Muscle of back (tissue), 11 donors: ENCODE results near the gene KLF13. TPM values are rescaled to one million over a fixed set of nuclear protein-coding genes. Genes with fewer than 3 reads are reported as not detected.
A peak's percentile ranks its signal among the peaks of the same experiment; 100 is the strongest.

Experiments used
- DNase-seq, 3 donors: peaks; one replicate each; pipeline versions ENCODE4 v3.0.0 to v3.0.0-alpha.2; 2013
- polyA plus RNA-seq, 10 donors: library from polyadenylated mRNA; unstranded; fragments of 120-200 nt; gene quantifications; one replicate each; pipeline ENCODE4 v1.2.1, GENCODE V29; 2013; ENCODE audit not compliant: insufficient read length in 10 of 10

Gene KLF13
- polyA plus RNA-seq, 10 donors = 32.4 to 48.3 (median 36.5) TPM

GRCh38 chr15:31378363-31378903 is 51.8 kb downstream of the KLF13 start:
- DNase-seq = no peak

DNA sequence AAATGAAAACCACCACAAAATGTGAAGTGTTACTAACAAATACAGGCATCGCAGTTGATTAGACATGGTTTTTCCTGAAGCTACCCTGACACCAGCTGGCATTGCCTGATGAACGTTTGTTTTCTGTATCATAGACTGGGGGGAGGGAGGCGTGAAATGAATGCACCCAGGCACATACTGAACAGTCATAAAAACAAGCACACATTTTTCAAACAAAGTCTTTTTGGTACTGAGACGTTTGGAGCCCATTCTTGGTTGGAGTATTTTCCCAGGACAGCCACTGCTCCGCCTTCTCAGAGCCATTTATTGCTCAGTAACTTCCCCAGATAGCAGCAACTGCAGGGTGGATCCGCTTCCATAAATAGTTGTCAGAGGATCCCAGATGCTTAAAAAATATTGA is 52.4 kb downstream of the KLF13 start:
- no peak for DNase-seq

GRCh38 chr15:31379577-31379976 is 52.9 kb downstream of the KLF13 start:
- DNase-seq = no peak

DNA sequence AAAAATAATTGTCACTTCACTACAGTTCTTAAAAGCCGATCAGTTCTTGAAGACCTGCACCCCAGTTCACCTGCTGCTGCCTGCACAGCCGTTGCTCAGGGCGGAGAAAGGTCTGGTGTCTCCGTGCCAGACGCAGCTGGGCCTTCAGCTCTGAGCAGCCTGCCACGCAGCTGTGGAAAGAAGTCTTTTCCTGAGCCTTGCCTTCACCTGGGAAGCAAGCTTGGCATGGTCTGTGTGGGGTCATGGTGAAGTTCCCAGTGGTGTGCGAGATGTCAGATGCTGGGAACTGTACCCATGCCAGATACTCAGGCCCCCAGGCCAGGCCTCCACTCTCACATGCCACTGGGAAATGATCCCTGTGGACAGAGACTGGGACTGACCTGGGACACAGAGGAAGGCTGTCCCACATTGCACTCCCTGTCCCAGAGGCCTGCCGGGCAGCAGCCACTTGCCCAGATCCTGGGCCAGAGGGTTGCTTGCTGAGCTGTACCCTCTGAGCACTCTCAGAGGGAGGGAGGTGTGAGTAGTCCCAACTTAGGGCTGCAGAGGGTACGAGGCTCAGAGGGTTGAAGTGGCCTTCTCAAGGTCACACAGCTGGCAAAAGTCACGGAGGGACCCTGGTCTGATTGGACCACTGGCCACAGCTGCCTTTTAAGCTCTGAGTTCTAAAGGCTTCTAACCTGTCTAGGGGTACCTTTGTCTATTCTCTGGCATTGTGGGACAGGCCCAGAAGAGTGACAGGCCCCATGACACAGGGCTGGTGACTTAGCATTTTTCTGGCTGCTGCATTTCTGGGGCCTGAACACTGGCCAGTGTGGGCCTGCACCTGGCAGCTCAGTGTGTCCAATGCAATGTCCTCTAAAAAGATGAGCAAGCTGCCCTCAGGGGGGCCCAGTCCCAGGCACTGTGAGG is 55.4 kb downstream of the KLF13 start:
- DNase-seq = no peak

- no peak for DNase-seq
Observed at GRCh38 chr15:31382713-31383045, 56.0 kb downstream of the KLF13 start.

DNA sequence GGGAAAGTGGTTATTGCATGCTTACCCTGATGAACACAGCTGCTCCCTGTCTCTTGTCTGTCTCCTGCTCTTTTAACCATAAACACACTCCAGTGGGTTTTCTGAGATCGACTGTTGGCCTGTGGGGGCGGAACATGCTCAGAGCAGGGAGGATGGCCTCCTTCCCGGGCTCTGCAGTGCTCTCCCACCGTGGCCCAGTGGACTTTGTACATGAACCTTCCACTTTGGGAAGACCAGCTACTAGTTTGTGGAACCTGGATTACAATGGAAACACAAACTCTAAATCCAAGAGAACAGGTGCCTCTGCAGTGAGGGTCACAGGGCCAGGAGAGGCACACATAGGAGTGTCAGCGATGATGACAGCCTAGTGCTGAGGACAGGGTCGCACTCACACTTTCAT is 56.5 kb downstream of the KLF13 start:
- DNase-seq = no peak

DNA sequence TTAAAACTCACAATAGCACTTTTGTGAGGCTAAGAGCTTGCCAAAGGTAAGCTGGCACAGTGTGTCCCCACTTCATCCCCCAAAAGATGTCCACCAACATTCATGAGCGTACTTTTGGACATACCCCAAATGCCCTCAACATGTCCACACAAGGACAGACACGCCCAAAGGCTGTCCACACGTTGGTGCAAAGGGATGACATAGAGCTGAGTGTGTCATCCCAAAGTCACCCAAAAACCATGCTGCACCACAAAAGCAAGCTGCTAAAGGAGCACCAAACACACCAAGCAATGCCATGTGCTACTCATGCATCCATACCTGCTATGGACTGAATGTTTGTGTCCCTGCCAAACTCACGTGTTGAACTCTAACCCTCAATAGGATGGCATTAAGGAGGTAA is 57.9 kb downstream of the KLF13 start:
- DNase-seq = no peak

GRCh38 chr15:31385736-31386135 is 59.1 kb downstream of the KLF13 start:
- DNase-seq = no peak

DNA sequence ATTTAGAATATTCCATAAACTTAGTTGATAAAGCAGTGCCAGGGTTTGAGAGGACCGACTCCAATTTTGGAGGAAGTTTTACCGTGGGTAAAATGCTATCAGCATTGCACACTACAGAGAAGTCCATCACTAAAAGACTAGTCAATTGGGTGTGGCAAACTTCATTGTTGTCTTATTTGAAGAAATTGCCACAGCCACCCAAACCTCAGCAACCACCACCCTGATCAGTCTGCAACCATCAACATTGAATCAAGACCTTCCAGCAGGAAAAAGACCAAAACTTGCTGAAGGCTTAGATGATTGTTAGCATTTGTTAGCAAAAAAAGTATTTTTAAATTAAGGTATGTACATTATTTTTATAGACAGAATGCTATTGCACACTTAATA is 60.5 kb downstream of the KLF13 start:
- DNase-seq = no peak

- no peak for DNase-seq
Observed at GRCh38 chr15:31387479-31388118, 61.0 kb downstream of the KLF13 start.

DNA sequence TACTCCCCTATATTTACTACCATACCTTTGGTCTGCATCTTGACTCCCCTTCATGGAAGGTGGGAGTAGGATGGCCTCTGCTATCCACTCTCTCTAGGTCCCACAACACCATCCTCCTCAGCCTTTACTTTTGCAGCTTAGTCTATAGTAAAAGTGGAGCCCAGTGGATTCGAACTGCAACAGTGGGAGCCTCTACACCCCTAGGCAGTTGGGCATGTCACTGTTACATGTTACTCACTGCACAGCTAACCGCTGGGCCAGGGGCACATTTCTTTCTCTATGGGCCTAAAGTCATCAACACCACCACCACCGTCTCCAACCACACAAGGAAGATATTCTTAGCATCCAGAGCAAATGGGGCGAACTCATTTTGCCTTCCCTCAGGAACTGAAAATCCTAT is 62.9 kb downstream of the KLF13 start:
- no peak for DNase-seq

DNA sequence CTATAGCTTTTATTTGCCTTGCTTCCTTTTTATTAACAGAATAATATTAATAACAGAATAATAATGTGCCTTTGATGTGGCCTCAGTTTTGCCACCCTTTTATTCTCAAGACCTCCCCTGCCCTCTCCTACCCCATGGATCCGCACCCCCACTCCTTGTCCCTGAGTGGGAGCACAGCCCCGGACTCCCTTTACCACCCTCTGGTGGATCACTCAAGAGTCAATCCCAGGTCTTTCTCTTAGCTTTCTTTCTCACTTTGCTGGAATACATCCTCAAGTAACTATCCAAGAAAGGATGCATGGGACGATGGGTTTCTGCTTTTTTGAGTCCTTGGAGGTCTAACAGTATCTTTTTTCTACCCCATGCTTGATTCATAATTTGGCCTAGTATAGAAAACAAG is 63.4 kb downstream of the KLF13 start:
- no peak for DNase-seq

DNA sequence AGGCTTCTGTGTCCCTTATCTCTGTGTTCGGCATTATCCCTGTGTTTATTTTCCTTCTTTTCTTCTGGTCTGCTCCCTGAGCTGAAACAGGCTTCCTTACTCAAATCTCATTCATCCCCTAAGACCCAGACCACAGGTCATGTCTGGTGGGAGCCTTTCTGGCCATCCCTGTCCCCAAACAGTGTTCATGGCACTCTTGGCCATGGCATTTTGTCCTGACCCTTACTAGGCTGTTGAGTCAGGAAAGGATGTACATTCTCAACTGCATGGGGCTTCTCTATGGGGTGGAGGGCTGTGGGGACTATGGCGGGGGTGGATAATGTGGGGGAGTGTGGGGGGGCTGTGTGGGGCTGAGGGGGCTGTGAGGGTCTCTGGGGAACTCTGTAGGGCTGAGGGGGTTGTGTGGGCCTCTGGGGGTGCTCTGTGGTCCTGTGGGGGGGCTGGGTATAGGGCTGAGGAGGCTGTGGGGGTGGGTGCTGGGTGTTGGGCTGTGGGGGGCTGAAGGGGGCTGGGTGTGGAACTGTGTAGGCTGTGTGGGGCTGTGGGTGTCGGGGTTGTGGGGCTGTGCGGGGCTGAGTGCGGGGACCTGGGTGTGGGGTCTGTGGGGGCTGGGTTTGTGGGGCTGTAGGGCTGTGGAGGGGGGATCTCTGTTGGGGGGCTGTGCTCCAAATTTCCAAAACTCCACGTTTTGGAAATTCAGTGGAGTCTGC is 64.3 kb downstream of the KLF13 start:
- DNase-seq = no peak

DNA sequence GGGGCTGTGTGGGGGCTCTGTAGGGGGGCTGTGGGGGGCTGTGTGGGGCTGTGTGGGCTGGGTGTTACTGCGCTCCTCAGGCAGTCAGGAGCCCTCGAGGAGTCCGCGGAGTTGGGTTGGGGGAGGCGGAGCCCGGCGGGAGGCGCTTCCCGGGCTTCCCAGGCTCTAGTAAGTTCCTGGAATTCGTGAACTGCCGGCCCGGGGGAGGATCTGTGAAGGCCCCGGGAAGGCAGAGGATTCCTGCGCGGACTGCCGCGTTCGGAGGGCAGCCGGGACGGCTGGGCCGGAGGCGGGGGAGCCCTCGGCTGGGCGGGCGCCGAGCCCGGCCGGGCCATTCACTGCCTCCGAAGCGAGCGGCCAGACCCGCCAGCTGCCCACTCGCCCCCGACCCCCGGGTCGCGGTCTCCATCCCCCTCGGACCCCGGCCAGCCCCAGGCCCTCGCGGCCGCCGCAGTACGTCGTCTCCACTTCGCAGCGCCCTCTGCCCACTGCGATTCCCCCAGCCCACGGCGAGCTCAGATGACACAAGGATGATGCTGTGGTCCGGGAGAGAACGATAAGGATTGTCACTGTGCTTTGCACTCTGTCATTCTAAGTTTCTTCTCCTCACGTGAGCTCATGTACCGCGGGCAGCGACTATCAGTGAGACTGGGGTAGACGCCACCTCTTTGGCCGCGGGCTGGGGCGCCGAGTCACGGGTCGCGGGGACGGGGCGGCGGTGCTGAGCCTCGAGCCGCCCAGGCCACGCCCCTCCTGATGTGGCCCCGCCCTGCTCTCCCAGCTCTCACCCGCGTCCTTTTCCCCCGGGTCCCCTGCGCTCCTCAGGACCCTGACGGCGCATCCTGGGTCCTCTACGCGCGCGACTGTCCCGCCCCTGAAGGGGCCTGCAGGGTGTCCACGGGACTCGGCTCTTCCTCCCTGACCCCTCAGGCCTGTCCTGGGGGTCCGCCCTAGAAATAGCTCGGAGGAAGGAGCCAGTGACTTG is 65.3 kb downstream of the KLF13 start:
- peak in 2 of 3 donors; percentile 70 to 84 for DNase-seq

GRCh38 chr15:31392761-31393401 is 66.2 kb downstream of the KLF13 start:
- peak in 1 of 3 donors; percentile 36 for DNase-seq

DNA sequence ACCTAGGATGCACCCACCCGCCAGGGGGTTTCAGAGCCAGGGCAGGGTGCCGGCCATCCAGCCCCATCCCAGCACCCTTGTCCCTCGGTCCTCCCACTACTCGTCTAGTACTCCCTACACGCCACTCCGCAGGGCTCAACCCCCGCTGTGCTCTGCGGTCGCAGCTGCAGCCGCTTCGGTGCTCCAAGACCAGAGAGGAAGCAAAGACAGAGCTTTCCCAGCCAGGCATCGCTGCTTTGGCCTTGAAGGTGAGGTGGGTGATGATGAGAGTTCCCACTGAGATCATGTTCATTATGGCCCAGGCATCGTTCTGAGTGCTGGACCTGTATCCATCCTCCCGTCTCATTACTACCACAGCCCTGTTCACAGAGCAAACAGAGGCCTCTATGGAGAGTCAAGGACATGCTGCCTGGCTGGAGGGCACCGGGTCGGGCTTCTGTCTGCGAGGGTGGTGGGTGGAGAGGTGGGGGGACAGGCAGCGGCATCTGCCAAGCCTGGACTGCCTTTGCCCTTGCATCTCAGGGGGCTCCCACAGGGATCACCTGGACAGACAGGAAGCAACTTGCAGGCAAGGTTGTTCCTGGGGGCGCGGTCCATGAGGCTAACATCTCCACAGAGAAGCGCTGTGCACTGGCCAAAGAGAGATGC is 66.9 kb downstream of the KLF13 start:
- no peak for DNase-seq

DNA sequence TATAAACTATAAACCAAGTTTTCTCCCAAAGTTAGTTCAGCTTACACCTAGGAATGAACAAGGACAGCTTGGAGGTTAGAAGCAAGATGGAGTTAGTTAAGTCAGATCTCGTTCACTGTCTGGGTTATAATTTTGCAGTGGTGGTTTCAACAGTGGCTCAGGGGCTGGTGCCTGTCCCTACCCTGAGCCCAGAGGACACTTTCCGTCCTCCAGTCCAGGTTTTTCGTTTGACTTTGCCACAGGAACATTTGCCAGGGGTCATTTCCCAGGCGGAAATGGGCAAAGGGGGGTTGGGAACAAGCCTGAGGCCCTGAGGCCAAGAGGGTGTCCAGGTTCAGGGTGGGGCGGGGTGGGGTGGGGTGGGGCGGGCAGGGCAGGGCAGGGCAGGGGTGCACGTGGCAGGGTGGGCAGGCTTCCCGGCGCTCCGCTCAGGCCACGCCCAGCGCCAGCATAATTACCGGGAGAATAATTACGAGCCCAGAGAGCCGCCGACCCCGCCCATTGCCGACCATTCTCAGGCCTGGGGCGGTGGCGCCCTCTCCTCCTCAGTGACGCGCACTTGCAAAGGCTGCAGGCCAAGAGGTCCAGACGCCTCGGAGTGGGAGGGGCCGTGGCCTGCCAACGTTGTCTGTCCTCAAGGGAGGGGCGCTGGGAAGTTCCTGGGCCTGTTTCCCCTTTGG is 70.4 kb downstream of the KLF13 start:
- DNase-seq = peak in 2 of 3 donors; percentile 54 to 68

DNA sequence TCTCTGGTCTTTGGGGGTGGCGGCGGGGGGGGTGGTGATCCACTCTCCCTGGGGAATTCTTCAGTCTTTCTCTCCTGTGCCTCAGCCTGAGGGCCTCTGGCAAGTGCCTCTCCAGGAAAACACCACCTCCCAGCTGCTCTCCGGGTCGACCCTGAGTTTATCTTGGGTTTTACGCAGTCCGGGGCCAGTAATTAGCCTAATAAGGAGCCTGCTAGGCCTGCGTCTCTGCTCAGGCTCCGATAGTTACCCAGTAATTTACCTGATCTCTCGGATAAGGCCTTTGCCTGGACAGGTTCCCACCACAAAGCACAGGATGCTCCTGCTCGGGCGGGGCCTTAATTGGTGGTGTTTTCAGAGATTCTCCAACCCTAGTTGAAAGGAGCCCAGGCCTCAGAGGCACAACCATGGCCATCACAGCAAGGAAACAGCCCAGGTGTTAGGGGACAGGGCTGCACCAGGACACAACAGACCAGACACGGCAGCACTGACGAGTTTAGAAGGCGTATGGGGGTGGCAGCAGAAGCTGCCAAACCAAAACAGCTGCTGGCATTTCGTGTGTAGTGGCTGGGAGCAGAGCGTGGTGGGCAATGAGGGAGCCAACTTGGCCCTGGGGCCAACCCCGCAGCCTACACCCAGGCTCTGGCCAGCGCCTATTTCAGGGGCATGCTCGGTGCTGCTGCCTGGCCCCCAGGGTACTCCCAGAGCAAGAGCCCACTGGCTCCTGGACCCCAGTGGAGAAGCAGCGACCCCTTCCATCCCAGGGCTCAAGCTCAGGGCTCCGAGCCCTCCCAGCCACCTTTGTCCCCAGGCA is 71.4 kb downstream of the KLF13 start:
- DNase-seq = peak in 1 of 3 donors; percentile 40
